HEK293 (cell line): ENCODE data around the gene ACOT8.

ENCODE experiments used
- CTCF ChIA-PET: fragments of 350-600 bp; formaldehyde crosslinking; extraction: SDS; loops from one replicate; lab custom pipeline; 2021; ENCODE audit warnings: antibody characterized with exemption; lab: Yijun Ruan, JAX
- POLR2A ChIA-PET: fragments of 300-600 bp; formaldehyde crosslinking; extraction: SDS; loops from one replicate; lab custom pipeline; 2020; ENCODE audit warnings: antibody characterized with exemption, inconsistent platforms; lab: Yijun Ruan, JAX
- H3K27ac ChIP-seq: fragments of 200-500 bp; sonication (Bioruptor generic); 2 replicates; pipeline ENCODE4 v1.5.1; 2014; ENCODE audit warnings: low read depth, low read length, control low read depth, inconsistent platforms; ENCODE audit errors: extremely low read depth
- H3K36me3 ChIP-seq, 2 experiments: fragments of 200-500 bp in 1 of 2; sonication (Bioruptor generic) in 1 of 2; 1 replicate in 1 of 2; 2 replicates in 1 of 2; pipeline ENCODE4 v1.5.1; 2014 to 2017; ENCODE audit warnings: inconsistent platforms in 2 of 2, low read length in 2 of 2; ENCODE audit not compliant: control insufficient read depth in 2 of 2, insufficient read depth in 1 of 2
- H3K4me1 ChIP-seq: fragments of 200-500 bp; sonication (Bioruptor generic); 2 replicates; pipeline ENCODE4 v1.5.1; 2014; ENCODE audit warnings: mild to moderate bottlenecking, low read length, inconsistent platforms; ENCODE audit not compliant: control insufficient read depth, insufficient read depth
- H3K4me3 ChIP-seq: 2 replicates; pipeline ENCODE4 v1.5.1; 2011; ENCODE audit warnings: low read depth, mild to moderate bottlenecking, control low read depth, low read length, moderate library complexity
- H3K9me3 ChIP-seq: fragments of 200-500 bp; sonication (Bioruptor generic); 2 replicates; pipeline ENCODE4 v1.5.1; 2014; ENCODE audit warnings: low read depth, low read length, inconsistent platforms; ENCODE audit not compliant: control insufficient read depth, insufficient read depth
- KLF1 ChIP-seq: fragments of 450-650 bp; formaldehyde crosslinking; IDR thresholded peaks from 2 replicates; pipeline ENCODE4 v1.5.1; 2016; ENCODE audit warnings: missing biosample characterization, missing genetic modification characterization
- PRDM6 ChIP-seq: fragments of 450-650 bp; formaldehyde crosslinking; IDR thresholded peaks from 2 replicates; pipeline ENCODE4 v1.5.1; 2017; ENCODE audit warnings: missing biosample characterization, missing genetic modification characterization
- SP2 ChIP-seq: fragments of 450-650 bp; formaldehyde crosslinking; IDR thresholded peaks from 2 replicates; pipeline ENCODE4 v1.5.1; 2016; ENCODE audit warnings: missing biosample characterization, missing genetic modification characterization
- TCF7L2 ChIP-seq: IDR thresholded peaks from 2 replicates; pipeline ENCODE4 v1.6.1; 2011; ENCODE audit warnings: low read depth, mild to moderate bottlenecking, inconsistent platforms, low read length, moderate library complexity, borderline replicate concordance
- TSHZ1 ChIP-seq: fragments of 450-650 bp; formaldehyde crosslinking; IDR thresholded peaks from 2 replicates; pipeline ENCODE4 v1.5.1; 2016; ENCODE audit warnings: missing biosample characterization, missing genetic modification characterization, borderline replicate concordance
- ZBTB49 ChIP-seq: fragments of 450-650 bp; formaldehyde crosslinking; IDR thresholded peaks from 2 replicates; pipeline ENCODE4 v1.5.1; 2016; ENCODE audit warnings: missing biosample characterization, missing genetic modification characterization, low read depth
- ZFP69B ChIP-seq: fragments of 450-650 bp; formaldehyde crosslinking; IDR thresholded peaks from 2 replicates; pipeline ENCODE4 v1.5.1; 2016; ENCODE audit warnings: missing biosample characterization, missing genetic modification characterization
- ZNF10 ChIP-seq: fragments of 450-650 bp; formaldehyde crosslinking; IDR thresholded peaks from 2 replicates; pipeline ENCODE4 v1.5.1; 2017; ENCODE audit warnings: missing biosample characterization, missing genetic modification characterization
- ZNF133 ChIP-seq: fragments of 450-650 bp; formaldehyde crosslinking; IDR thresholded peaks from 2 replicates; pipeline ENCODE4 v1.5.1; 2016; ENCODE audit warnings: missing biosample characterization, missing genetic modification characterization
- ZNF280C ChIP-seq: fragments of 450-650 bp; formaldehyde crosslinking; IDR thresholded peaks from 2 replicates; pipeline ENCODE4 v1.5.1; 2016; ENCODE audit warnings: missing biosample characterization, missing genetic modification characterization
- ZNF391 ChIP-seq: fragments of 450-650 bp; formaldehyde crosslinking; IDR thresholded peaks from 2 replicates; pipeline ENCODE4 v1.5.1; 2016; ENCODE audit warnings: low read depth, missing biosample characterization, missing genetic modification characterization, borderline replicate concordance
- ZNF473 ChIP-seq: fragments of 450-650 bp; formaldehyde crosslinking; IDR thresholded peaks from 2 replicates; pipeline ENCODE4 v1.5.1; 2017; ENCODE audit warnings: missing biosample characterization, missing genetic modification characterization
- ZNF501 ChIP-seq: fragments of 450-650 bp; formaldehyde crosslinking; IDR thresholded peaks from 2 replicates; pipeline ENCODE4 v1.5.1; 2016; ENCODE audit warnings: missing biosample characterization, missing genetic modification characterization
- ZNF530 ChIP-seq: fragments of 450-650 bp; formaldehyde crosslinking; IDR thresholded peaks from 2 replicates; pipeline ENCODE4 v1.5.1; 2016; ENCODE audit warnings: low read depth, missing biosample characterization, missing genetic modification characterization
- ZNF548 ChIP-seq: fragments of 450-650 bp; formaldehyde crosslinking; IDR thresholded peaks from 2 replicates; pipeline ENCODE4 v1.5.1; 2016; ENCODE audit warnings: missing biosample characterization, missing genetic modification characterization
- ZNF670 ChIP-seq: fragments of 450-650 bp; formaldehyde crosslinking; IDR thresholded peaks from 2 replicates; pipeline ENCODE4 v1.5.1; 2016; ENCODE audit warnings: missing biosample characterization, missing genetic modification characterization, low read depth
- ZNF701 ChIP-seq: fragments of 450-650 bp; formaldehyde crosslinking; IDR thresholded peaks from 2 replicates; pipeline ENCODE4 v1.5.1; 2016; ENCODE audit warnings: missing biosample characterization, missing genetic modification characterization
- ZNF837 ChIP-seq: fragments of 450-650 bp; formaldehyde crosslinking; IDR thresholded peaks from 2 replicates; pipeline ENCODE4 v1.5.1; 2016; ENCODE audit warnings: missing biosample characterization, missing genetic modification characterization
- ZSCAN16 ChIP-seq: fragments of 450-650 bp; formaldehyde crosslinking; IDR thresholded peaks from 2 replicates; pipeline ENCODE4 v1.5.1; 2016; ENCODE audit warnings: missing biosample characterization, missing genetic modification characterization
- TF ChIP-seq, protein P1 (sequence below): fragments of 450-650 bp; formaldehyde crosslinking; IDR thresholded peaks from 2 replicates; pipeline ENCODE4 v1.5.1; 2016; ENCODE audit warnings: missing biosample characterization, missing genetic modification characterization
- TF ChIP-seq, protein P2 (sequence below): fragments of 450-650 bp; formaldehyde crosslinking; IDR thresholded peaks from 2 replicates; pipeline ENCODE4 v1.5.1; 2016; ENCODE audit warnings: missing biosample characterization, missing genetic modification characterization

ACOT8 gene

DNA sequence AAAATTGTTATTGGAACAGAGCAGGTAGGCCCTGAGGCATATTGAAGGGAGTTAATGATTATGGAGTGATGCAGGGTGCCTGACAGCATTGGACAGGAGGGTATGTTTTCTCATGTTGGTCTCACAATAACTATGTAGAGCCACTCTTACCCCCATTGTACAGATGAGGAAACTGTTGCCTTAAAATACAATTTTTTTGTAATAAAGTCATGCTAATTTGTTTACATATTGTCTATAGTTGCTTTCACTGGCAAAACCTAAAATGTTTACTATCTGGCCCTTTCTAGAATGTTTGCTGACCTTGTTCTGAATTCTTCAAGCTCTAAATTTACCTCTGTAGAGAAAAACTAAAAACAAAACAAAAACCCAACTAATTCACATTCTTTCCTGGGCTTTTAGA lies 5.7 kb downstream of the ACOT8 start (continued):
- TF ChIP-seq PRDM6 (tag by site-specific recombination), result no peak
- no peak for TF ChIP-seq TSHZ1 (tag by site-specific recombination)
- TF ChIP-seq ZFP69B, result no peak

- CTCF ChIA-PET, result interaction anchor here (0.6 kb wide), 2 partner anchors 19 to 119 kb away, joined by 3 to 4 read pairs; no protein-coding TSS in a partner anchor
- Histone ChIP-seq H3K36me3 (peaks cover 2 to 55% of the 10 kb centered on the region in 2 experiments; a peak in 2 of 3 replicates), H3K9me3 (no peaks in the 10 kb centered on the region)
- TF ChIP-seq ZNF473 (tag by site-specific recombination) (no peak), TSHZ1 (tag by site-specific recombination) (no peak), ZNF391 (tag by site-specific recombination) (no peak), TCF7L2 (no peak), ZNF10 (tag by site-specific recombination) (no peak), ZNF837 (tag by site-specific recombination) (no peak), ZNF133 (tag by site-specific recombination) (no peak), ZNF701 (tag by site-specific recombination) (no peak), ZNF280C (tag by site-specific recombination) (no peak), ZNF548 (no peak), ZNF530 (no peak), ZNF670 (tag by site-specific recombination) (no peak), KLF1 (no peak), ZBTB49 (tag by site-specific recombination) (no peak), ZSCAN16 (tag by site-specific recombination) (no peak), SP2 (no peak), ZNF501 (tag by site-specific recombination) (no peak)
- TF ChIP-seq, protein P1, sequence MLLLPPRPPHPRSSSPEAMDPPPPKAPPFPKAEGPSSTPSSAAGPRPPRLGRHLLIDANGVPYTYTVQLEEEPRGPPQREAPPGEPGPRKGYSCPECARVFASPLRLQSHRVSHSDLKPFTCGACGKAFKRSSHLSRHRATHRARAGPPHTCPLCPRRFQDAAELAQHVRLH (tag by site-specific recombination), result no peak
- TF ChIP-seq, protein P2, sequence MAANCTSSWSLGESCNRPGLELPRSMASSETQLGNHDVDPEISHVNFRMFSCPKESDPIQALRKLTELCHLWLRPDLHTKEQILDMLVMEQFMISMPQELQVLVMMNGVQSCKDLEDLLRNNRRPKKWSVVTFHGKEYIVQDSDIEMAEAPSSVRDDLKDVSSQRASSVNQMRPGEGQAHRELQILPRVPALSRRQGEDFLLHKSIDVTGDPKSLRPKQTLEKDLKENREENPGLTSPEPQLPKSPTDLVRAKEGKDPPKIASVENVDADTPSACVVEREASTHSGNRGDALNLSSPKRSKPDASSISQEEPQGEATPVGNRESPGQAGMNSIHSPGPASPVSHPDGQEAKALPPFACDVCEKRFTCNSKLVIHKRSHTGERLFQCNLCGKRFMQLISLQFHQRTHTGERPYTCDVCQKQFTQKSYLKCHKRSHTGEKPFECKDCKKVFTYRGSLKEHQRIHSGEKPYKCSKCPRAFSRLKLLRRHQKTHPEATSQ (tag by site-specific recombination), result no peak
These were observed 6.3 kb downstream of the ACOT8 start for GRCh38 chr20:45850926-45851325.

More at GRCh38 chr20:45850926-45851325, 6.3 kb downstream of the ACOT8 start:
- Histone ChIP-seq H3K4me1 (no peaks in the 10 kb centered on the region), H3K27ac (no peak overlapping the region), H3K4me3 (no peak overlapping the region)
- POLR2A ChIA-PET, result interaction anchor here (0.7 kb wide), 1 partner anchor 83 kb away, joined by 3 read pairs; no protein-coding TSS in a partner anchor
